ENCODE data around the gene SLC9A7.

Gene SLC9A7

DNA sequence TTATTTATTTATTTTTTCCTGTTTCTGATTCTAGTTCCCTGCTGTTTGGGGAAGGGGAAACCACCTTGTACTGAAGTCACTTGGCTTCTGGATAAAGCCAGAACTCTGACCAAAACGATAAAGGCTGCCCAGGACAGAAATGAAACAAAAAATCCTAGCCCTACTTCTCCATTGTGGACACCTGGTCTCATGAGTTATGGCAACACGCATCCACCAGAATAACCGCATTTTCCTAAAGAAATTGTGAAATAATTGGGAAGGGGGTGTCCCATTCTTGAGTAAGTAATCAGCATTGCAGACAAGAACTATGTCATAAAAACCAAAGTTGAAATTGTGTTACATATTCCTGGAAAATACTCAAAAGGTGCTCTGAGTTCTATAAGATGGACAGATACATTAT lies 42.1 kb downstream of the SLC9A7 start:
- intact Hi-C loops (cut with DNase I; ENCODE audit: low total_unique reads), result no loop called here
- no peak for DNase-seq
- H3K4me3 ChIP-seq, result no peak overlapping the region
- no peaks in the 10 kb centered on the region for H3K9me3 ChIP-seq
- TF ChIP-seq CTCF (IDR thresholded peaks at IDR 0.05), result no peak
- no peak overlapping the region for H3K27ac ChIP-seq
- H3K27me3 ChIP-seq, result no peaks in the 10 kb centered on the region
- H3K4me1 ChIP-seq, result no peaks in the 10 kb centered on the region
- H3K36me3 ChIP-seq, result no peaks in the 10 kb centered on the region

- Histone ChIP-seq H3K4me1 (no peaks in the 10 kb centered on the region), H3K4me3 (no peak overlapping the region), H3K9me3 (no peaks in the 10 kb centered on the region), H3K27me3 (no peaks in the 10 kb centered on the region), H3K27ac (no peak overlapping the region), H3K36me3 (no peaks in the 10 kb centered on the region)
- no peak for TF ChIP-seq CTCF (IDR thresholded peaks at IDR 0.05)
- DNase-seq, result no peak
- intact Hi-C loops (cut with DNase I; ENCODE audit: low total_unique reads), result no loop called here
Observed at GRCh38 chrX:46715997-46716396, 42.9 kb downstream of the SLC9A7 start.

DNA sequence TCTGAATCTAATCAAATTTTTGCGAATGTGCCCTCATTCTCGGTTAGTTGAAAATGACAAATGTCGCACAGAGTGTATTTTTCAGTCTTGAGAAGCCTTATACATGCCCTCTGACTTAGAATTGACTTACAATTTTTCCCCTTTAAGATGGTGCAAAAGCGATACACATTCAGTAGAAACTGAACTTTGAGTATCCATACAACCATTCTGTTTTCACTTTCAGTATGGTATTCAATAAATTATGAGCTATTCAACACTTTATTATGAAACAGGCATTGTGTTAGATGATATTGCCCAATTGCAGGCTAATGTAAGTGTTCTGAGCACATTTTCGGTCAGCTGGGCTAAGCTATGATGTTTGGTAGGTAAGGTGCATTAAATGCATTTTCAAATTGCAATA lies 43.4 kb downstream of the SLC9A7 start:
- TF ChIP-seq CTCF (IDR thresholded peaks at IDR 0.05), result no peak

DNA sequence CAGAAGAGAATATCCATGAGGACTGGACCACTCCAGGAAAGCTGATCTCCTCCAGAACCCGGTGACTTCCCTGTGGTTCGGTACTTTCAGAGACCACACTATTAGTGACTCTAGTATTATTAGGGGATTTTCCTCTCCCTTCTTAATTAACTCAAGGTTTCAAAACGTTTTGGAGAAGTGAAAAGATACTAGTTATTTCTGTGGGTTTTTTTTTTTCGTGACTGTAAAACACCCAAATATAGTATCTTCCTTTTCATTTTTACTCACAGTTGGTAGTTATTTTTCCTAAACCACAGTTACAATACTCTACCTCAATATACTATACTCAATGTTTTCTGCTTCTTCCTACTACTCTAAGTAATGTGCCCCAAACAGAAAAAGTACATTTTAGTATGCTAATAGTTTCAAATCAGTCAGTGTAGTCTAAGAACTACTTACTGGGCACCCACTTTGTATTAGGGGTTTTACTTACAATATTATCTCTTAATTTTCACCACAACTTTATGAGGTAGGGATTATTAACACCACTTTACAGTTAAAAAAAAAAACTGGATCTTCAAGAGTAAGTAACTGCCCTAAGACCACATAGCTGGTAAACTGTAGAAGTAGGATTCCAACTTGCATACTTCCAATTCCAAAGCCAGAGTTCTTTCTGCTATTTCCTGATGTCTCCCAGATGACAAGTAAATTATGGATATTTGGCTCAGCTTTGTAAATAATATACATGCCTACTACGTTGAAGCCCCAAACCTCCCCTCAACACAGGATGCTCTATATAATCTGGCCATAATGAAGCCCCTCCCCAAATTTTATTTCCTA lies 45.0 kb downstream of the SLC9A7 start:
- TF ChIP-seq CTCF (IDR thresholded peaks at IDR 0.05), result no peak
- Histone ChIP-seq H3K4me3 (no peak overlapping the region), H3K27ac (no peak overlapping the region), H3K36me3 (no peaks in the 10 kb centered on the region), H3K9me3 (no peaks in the 10 kb centered on the region), H3K4me1 (no peaks in the 10 kb centered on the region), H3K27me3 (no peaks in the 10 kb centered on the region)
- intact Hi-C loops (cut with DNase I; ENCODE audit: low total_unique reads), result no loop called here
- no peak for DNase-seq

More for the DNA sequence above, 43.4 kb downstream of the SLC9A7 start:
- Histone ChIP-seq H3K36me3 (no peaks in the 10 kb centered on the region), H3K4me1 (no peaks in the 10 kb centered on the region), H3K27ac (no peak overlapping the region), H3K27me3 (no peaks in the 10 kb centered on the region), H3K9me3 (no peaks in the 10 kb centered on the region), H3K4me3 (no peak overlapping the region)
- no peak for DNase-seq
- intact Hi-C loops (cut with DNase I; ENCODE audit: low total_unique reads), result no loop called here

DNA sequence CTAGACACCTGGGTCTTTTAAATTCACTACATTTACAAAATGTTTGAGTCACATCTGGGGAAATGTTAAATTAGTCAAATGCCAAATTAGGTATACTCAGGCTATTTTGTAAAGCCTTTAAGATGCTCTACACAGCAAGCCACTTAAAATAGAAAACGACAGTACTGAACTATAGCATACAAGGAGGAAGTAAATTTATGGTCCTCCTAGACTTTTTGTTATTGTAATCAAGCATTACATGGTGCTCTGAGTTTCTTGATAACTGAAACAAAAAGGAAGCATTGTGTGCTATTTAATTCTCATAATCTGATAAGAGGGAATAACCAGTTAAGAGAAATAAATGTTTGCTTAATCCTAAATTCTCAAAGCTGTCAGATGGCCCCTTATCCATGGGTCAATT lies 46.2 kb downstream of the SLC9A7 start:
- H3K9me3 ChIP-seq, result no peaks in the 10 kb centered on the region
- intact Hi-C loops (cut with DNase I; ENCODE audit: low total_unique reads), result no loop called here
- TF ChIP-seq CTCF (IDR thresholded peaks at IDR 0.05), result no peak
- H3K4me1 ChIP-seq, result no peaks in the 10 kb centered on the region
- no peak overlapping the region for H3K4me3 ChIP-seq
- no peaks in the 10 kb centered on the region for H3K36me3 ChIP-seq
- H3K27ac ChIP-seq, result no peak overlapping the region
- H3K27me3 ChIP-seq, result no peaks in the 10 kb centered on the region
- DNase-seq, result no peak
